SIG-M5 treated with dmso at 0.1 percent for 504 hours (cell line): Measurements from ENCODE around the gene USP19.
A peak's percentile ranks its signal among the peaks of the same experiment; 100 is the strongest.

Experiments used
- DNase-seq: peaks from one replicate; lab custom pipeline; 2025; ENCODE audit not compliant: unreplicated experiment; lab: John Stamatoyannopoulos, UW

Gene USP19, protein sequence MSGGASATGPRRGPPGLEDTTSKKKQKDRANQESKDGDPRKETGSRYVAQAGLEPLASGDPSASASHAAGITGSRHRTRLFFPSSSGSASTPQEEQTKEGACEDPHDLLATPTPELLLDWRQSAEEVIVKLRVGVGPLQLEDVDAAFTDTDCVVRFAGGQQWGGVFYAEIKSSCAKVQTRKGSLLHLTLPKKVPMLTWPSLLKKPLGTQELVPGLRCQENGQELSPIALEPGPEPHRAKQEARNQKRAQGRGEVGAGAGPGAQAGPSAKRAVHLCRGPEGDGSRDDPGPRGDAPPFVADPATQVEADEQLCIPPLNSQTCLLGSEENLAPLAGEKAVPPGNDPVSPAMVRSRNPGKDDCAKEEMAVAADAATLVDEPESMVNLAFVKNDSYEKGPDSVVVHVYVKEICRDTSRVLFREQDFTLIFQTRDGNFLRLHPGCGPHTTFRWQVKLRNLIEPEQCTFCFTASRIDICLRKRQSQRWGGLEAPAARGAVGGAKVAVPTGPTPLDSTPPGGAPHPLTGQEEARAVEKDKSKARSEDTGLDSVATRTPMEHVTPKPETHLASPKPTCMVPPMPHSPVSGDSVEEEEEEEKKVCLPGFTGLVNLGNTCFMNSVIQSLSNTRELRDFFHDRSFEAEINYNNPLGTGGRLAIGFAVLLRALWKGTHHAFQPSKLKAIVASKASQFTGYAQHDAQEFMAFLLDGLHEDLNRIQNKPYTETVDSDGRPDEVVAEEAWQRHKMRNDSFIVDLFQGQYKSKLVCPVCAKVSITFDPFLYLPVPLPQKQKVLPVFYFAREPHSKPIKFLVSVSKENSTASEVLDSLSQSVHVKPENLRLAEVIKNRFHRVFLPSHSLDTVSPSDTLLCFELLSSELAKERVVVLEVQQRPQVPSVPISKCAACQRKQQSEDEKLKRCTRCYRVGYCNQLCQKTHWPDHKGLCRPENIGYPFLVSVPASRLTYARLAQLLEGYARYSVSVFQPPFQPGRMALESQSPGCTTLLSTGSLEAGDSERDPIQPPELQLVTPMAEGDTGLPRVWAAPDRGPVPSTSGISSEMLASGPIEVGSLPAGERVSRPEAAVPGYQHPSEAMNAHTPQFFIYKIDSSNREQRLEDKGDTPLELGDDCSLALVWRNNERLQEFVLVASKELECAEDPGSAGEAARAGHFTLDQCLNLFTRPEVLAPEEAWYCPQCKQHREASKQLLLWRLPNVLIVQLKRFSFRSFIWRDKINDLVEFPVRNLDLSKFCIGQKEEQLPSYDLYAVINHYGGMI (N-terminal part only)

GRCh38 chr3:49120438-49121131 lies at the start of gene USP19:
TSS of gene USP19 (minus strand) at chr3:49120823. CDS start at chr3:49119145, 1,678 bp downstream.
- peak; percentile 84 for DNase-seq

- DNase-seq, result no peak
These were observed 46.3 kb upstream of the USP19 start for GRCh38 chr3:49166752-49167556.

GRCh38 chr3:49165771-49166751 lies 45.4 kb upstream of the USP19 start, which contains the start of gene CCDC71:
TSS of gene CCDC71 (minus strand) at chr3:49166331. CDS start at chr3:49164208, 2,123 bp downstream.
- peak; percentile 76 for DNase-seq

DNA sequence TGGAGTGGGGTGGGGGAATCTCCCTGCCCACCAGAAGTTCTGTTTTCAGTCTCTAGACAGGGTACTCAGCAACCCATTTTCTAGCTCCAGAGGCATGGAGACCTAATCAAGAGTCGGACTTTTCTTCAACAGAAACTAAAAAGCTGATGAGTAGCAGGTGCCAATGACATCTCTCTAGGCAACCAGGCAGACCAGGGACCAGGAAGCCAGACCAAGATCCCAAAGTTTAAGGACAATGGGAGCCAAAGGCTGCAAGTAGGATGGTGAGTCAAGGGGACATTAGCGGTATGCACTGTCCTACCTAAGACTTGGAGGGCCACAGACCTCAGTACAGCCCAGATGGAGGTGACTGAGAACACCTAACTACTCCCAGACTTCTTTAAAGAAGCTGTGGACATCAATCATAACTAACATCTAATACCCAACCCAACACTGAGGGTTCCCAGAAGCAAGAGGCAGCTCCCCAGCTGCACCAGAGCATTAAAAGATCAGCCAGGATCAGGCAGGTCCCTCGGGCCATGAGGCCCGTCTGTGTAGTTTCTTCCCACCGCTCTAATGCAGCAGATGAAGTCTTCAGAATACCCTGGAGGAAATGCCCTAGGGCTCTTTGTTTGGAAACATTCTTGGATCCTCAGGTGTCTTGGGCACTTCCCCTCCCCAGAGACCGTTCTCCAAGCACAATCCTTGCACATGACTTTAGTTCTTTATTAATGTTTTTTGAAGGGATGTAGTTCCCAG lies 44.5 kb upstream of the USP19 start:
- no peak for DNase-seq

- DNase-seq, result no peak
These were observed 43.0 kb upstream of the USP19 start for GRCh38 chr3:49163609-49164008.

DNA sequence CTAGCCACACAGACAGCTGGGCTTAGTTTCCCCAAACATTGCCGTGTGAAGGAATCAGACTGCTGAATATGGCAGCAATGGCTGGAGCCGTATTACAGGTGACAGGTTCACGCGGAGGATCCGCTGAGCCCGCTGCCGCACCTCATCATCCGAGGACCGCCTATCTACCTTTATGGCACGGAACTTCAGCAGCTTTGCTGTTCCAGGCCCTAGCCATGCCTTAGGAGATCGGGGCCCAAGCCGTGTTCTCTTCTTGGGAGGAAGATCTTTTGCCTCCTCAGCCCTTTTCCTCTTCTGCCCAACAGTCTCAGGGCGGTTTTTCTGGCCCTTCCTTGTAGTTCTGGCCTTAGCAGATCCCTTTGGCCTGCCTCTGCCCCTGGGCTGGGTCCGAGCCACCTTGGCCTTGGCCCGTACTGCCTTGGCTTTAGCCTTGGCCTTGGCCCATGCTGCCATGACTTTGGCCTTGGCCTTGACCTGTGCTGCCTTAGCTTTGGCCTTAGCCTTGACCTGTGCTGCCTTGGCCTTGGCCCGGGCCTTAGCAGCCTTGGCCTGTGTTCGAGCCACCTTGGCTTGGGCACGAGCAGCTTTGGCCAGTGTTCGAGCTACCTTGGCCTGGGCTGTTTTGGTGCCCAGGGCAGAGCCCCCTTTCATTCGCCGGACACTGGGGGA lies 42.3 kb upstream of the USP19 start:
- no peak for DNase-seq

DNA sequence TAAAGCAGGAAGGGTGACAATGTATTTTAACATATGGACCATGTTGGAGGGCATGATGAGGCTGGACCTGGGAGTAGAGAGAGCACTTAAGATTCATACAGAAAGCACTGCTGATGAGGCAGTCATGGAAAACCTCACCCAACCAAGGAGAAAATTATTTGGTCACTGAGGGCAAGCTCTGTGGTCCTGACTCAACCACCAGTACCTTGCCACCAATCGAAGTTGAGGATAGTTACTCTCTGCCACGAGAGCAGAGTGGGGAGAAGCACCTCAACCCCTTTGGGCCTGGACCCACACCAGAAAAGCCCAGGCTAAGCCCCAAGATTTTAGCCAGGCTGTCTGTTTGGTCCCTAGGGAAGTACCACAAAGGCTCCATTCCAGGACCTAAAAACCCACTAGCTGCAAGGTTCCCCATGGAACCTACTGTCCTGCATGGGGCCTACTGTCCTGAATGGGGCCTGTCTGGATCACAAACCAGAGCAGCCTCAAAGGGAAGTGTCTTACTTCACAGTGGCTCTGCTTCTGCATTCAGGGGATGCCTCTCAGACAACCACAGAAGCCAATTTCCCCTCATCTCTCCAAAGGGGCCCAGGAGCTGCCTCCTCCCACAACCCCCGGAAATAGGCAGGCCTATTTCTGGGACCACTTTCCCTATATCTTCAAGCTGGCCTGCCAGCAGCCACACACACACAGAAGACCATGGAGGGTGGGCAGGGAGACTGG lies 41.3 kb upstream of the USP19 start:
- peak; percentile 76 for DNase-seq

DNA sequence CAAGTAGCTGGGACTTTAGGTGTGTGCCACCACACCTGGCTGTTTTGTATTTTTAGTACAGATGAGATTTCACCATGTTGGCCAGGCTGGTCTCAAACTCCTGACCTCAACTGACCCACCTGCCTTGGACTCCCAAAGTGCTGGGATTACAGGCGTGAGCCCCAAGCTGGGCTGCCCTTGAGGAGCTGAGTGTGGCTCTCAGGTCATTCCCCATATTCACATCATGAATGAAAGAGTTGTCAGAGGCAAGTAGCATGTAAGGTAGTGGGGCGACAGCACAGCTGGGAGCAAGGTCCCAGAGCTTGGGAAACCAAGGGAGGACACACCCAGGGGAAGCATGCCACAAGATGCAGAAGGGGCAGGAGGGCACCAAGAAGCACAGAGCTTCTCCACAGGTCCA lies 40.6 kb upstream of the USP19 start:
- DNase-seq, result no peak

DNA sequence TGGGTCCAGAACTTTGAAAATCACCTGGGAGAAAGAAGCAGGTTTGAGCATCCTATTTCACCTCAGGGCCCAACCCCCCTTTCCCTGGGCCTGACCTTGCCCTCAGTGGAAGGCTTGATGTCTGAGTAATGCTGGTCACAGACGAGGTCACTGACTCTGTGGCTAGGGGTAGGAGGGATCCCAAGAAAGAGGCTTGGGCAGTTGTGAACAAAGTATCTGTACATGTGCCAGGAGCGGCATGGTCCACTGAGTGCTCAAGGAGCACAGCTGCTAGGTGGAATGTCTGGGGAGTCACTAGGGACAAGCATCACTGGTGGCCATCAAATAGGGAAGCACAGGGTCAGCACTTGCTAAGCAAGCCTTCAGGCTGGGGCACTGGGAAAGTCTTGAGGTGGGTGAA lies 38.2 kb upstream of the USP19 start:
- no peak for DNase-seq

- peak; percentile 30 for DNase-seq
These were observed 37.6 kb upstream of the USP19 start for GRCh38 chr3:49158103-49158709.

- no peak for DNase-seq
These were observed 36.7 kb upstream of the USP19 start for GRCh38 chr3:49157289-49157688.

- DNase-seq, result no peak
These were observed 32.8 kb upstream of the USP19 start for GRCh38 chr3:49153349-49153912.

DNA sequence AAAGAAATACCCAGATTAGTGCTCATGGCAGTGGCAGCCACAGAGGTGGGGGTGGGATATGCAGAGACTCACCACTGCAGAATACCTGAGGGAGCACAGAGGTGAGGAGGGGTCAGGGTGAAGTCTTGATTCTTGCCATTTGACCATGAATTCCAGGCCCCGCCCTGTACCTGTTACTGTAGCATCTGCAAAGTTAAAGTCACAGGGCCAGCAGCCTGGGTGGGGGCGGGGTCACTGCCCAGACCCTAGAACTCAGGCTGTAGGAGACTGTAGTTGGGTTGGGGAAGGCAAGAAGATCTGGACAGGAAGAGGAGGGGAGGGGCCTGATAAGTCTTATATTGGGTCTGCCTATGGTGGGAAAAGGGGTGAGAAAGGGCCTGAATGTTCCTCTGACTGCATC lies 31.0 kb upstream of the USP19 start:
- no peak for DNase-seq

DNA sequence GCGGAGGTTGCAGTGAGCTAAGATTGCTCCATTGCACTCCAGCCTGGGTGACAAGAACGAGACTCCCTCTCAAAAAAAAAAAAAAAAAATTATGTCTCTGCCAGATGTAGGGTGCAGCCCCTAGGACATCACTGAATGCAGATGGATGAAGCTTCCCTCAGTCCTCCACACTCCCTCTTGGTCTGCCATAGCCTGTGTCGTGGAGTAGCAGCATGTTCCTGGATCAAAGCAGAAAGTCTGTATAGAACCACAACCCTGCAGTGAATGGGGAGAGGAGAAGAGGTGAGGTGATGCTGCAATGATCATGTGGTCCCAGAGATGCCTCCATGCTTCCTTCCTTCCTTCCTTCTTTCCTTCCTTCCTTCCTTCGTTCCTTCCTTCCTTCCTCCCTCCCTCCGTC lies 27.5 kb upstream of the USP19 start:
- DNase-seq, result no peak

- DNase-seq, result no peak
These were observed 19.5 kb upstream of the USP19 start for GRCh38 chr3:49140080-49140479.

DNA sequence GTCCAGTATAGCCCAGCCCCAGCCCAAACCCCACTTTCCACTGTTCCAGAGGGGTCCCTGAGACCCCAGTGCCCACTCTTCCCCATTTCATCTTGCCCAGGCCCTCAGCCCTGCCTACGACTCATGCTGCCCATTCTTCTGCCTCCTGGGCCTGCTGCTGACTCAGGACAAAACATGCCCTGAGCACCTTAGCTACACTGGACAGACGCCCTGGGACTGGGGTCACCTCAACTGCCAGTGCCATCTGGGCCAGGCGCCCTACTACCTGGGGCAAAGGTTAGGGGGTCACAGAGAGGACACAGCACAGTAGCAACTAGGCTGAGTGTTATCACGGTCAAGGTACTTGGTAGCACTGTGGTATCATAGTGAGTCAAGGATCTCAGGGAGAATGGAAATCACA lies 14.9 kb upstream of the USP19 start:
- no peak for DNase-seq
